ENCODE measurements around the gene TBCD.

The TBCD gene

GRCh38 chr17:82810644-82811430 is 59.0 kb downstream of the TBCD start:
- DNase-seq (ENCODE audit: low spot score): no peak

DNA sequence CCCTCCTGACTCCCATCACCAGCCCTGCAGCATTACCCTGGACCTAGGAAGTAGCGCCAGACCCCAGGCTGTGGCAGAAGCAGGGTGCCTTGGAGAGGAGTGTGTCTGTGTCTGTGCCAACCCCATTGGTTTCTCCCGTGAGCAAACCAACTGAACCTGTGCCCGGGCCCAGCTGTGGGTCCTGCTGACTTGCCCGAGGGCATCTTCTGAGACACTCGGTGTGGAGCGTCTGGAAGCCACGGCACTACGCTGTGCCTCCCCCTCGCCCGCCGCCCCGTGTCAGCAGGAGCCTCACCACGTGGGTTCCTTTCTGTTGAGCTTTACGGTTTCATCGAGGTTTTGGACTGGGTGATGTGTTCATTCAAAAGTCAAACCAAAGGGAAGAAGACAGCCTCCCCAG is 60.2 kb downstream of the TBCD start:
- no peak for DNase-seq (ENCODE audit: low spot score)

DNA sequence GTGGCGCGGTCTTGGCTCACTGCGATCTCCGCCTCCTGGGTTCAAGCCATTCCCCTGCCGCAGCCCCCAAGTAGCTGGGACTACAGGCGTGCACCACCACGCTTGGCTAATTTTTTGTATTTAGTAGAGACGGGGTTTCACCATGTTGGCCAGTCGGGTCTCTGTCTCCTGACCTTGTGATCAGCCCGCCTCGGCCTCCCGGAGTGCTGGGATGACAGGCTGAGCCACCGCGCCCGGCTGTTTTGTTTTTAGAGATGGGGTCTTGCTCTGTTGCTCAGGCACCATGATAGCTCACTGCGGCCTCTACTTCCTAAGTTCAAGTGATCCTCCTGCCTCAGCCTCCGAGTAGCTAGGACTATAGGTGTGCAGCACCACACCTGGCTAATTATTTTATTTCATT is 60.7 kb downstream of the TBCD start:
- DNase-seq (ENCODE audit: low spot score): no peak

DNA sequence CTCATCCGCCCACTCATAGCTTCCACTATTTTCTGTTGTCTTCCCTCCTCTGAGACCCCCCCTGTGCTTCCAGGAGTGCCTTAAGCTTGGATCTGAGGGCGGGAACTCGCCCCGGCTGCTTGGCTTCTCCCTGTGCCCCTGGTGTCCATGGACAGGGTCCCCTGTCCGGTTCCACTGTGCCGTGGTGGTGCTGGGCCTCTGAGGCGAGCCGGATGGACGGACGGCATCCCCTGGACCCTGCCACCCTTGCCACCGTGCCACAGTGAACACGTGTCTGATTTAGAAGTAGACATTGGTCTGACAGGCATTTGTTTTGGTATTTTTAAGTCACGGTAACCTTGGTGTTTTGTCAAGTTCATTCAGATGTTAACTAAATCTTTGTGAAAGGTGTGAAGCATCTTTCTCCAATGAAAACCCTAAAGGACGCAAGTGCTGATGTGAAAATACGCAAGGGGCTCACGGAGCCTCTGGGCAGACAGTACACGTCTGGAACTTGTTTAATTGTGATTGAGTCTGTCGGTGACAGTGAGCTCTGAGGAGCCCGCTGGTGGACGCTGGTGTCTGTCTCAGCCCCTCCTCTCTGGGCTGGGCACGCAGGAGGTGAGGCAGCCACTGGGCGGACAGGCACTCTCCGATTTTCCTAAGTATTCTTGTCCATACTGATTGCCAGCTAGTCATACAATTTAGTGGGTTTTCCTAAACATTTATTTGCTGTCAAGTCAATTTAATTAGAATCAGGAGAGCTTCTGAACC is 61.6 kb downstream of the TBCD start:
- no peak for DNase-seq (ENCODE audit: low spot score)

GRCh38 chr17:82814834-82815233 is 63.0 kb downstream of the TBCD start:
- DNase-seq (ENCODE audit: low spot score): no peak

DNA sequence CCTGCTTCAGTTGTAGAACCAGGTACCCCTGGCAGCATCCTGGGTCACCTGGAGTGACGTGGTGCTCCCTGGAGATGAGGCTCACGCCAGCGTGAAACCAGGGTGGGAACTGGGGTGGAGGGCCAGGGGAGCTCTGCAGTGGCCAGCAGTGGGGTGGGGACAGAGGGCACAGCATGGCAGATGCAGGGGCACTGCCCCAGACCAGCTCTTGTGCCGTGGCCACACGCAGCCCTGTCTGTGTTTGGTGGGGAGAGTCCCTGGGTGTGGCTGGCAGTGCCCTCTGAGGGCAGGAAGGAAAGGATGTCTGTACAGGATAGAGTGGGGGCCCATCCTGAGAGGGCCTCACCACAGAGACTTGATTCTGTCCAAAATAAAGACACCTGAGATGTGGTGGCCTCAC is 63.5 kb downstream of the TBCD start:
- DNase-seq (ENCODE audit: low spot score): no peak

DNA sequence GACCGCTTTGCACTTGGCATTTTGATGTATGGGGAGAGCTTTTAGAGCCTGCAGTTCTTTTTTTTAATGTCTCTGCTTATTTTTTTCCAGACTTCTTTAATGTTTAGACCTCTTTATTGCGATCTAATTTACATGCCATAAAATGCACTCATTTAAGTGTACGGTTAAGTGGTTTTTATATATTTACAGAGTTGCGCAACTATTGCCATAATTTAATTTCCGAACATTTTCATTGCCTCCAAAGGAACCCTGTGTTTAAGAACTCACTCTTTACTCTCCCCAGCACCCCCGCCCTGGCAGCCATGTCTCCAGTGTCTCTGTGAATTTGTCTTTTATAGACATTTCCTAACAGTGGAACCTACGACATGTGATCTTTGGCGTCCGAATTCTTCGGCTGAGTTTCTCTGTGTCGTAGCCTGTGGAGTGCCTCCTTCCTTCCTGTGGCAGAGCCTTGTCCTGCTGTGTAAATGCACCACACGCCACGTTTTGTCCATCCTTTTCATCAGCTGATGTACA is 64.0 kb downstream of the TBCD start:
- DNase-seq (ENCODE audit: low spot score): no peak

DNA sequence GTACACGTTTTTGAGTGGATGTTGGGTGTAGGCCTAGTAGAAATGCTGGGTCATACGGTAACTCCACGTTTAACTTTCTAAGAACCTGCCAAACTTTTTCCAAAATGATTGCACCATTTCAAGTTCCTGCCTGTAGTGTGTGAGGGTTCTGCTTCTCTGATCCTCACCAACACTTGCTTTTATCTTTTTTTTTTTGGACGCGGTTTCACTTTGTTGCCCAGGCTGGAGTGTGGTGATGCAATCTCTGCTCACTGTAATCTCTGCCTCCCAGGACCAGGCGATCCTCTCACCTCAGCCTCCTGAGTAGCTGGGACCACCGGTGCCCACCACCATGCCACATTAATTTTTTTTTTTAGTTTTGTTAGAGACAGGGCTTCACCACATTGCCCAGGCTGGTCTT is 64.5 kb downstream of the TBCD start:
- DNase-seq (ENCODE audit: low spot score): no peak

- no peak for DNase-seq (ENCODE audit: low spot score)
Measured at GRCh38 chr17:82817947-82818346, 66.1 kb downstream of the TBCD start.

DNA sequence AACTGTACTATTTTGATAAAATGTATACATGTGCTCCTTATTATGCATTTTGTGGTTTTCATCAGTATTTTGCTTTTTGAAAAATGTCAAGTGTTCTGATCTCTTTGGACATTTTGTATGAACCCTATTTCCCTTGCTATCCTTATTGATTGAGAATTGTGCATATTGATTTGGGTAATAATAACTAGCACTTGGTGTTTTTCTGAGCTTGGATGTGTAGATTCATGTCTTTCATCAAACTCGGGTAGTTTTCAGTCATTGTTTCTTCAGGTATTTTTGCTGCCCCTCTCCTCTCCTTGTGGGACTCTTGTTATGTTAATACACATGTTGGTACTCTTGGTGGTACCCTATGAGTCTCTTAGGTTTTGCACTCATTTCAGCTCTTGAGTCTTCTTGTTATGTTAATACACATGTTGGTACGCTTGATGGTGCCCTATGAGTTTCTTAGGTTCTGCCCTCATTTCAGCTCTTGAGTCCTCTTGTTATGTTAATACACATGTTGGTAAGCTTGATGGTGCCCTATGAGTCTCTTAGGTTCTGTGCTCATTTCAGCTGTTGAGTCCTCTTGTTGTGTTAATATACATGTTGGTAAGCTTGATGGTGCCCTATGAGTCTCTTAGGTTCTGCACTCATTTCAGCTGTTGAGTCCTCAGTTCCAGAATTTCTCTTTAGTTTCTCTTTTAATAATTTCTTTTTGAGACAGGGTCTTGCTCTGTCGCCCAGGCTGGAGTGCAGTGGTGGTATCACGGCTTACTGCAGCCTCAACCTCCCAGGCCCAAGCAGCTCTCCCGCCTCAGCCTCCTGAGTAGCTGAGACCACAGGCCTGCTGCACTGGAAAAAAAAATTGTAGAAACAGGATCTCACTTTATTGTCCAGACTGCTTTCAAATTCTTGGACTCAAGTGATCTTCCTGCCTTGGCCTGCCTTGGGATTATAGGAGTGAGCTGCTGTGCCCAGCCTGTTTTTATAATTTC is 68.7 kb downstream of the TBCD start:
- DNase-seq (ENCODE audit: low spot score): no peak

- DNase-seq (ENCODE audit: low spot score): no peak
Measured at GRCh38 chr17:82821554-82821953, 69.7 kb downstream of the TBCD start.

DNA sequence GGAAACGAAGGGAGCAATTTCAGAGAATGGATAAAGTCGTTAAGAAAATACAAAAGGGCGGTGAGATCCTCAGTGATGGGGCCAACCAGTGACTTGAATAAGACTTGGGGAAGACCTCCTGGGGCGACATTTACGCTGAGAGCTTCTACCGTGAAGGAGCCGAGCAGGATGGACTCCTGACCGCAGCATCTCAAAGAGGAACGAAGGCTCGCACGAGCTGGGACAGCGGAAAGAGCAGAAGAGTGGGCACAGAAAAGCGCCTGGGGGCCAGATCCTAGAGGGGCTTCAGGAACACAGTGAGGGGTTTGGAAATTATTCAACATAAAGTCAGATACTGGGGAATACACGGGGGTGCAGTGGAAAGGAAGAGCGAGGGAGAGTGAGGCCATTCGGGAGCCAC is 70.4 kb downstream of the TBCD start:
- no peak for DNase-seq (ENCODE audit: low spot score)

- no peak for DNase-seq (ENCODE audit: low spot score)
Measured at GRCh38 chr17:82823004-82823403, 71.1 kb downstream of the TBCD start.

DNA sequence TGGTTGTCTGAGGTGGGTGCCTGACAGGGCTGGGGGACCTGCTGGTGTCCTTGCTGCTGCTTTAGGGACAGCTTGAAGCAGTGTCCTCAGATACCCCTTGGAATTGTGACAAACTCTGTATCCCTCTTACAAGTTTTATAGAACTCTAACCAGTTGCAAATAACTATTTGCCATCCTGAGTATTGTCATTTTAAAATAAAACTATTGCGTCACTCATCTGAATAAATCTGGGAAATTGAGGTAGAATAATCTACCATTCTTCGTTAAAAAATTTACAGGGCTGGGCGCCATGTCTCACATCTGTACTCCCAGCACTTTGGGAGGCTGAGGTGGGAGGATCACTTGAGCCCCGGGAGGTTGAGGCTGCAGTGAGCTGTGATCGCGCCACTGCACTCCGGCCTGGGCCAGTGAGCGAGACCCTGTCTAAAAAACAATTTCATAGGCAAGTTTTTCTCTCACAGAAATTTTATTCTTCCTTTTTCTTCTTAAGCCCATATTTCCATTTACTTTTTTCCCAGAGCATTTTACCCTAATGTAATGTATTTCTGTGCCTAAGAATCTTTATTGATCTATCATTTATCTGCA is 73.8 kb downstream of the TBCD start:
- no peak for DNase-seq (ENCODE audit: low spot score)

DNA sequence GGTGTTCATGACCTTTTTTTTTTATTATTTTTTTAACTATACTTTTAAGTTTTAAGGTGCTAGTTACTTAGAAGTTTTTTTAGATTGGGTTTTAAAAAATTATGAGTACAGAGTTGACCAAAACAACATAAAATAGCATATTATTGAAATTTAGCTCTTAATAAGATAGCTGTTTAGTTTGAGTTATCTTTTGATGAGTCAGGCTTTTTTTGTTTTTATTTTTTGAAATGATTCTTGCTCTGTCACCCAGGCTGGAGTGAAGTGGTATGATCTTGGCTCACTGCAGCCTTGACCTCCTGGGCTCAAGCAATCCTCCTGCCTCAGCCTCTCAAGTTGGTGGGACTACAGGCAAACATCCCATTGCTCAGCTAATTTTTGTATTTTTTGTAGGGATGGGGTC is 74.3 kb downstream of the TBCD start:
- no peak for DNase-seq (ENCODE audit: low spot score)

- DNase-seq (ENCODE audit: low spot score): no peak
Measured at GRCh38 chr17:82826956-82827355, 75.1 kb downstream of the TBCD start.

DNA sequence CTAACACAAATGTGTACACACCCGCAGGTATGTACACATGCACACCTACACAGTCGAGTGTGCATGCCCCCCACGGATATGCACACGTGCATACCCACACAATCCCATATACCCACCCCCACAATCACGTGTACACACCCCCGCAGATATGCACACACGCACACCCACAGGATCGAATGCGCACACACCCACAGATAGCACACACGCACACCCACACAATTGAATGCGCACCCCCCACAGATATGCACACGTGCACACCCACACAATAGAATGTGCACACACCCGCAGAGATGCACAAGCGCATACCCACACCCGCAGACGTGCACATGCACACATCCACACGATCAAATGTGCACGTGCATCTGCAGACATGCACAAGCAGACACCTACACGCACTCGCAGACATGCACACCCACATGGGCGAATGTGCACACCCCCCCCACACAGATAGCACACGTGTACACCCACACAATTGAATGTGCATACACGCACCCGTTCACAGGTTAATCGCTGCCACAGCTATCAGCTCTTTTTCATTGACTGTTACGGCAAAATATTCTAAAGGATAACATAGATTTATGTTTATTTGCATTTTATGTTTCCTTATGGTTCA is 77.1 kb downstream of the TBCD start:
- no peak for DNase-seq (ENCODE audit: low spot score)

- DNase-seq (ENCODE audit: low spot score): no peak
Measured at GRCh38 chr17:82830249-82830661, 78.4 kb downstream of the TBCD start.

DNA sequence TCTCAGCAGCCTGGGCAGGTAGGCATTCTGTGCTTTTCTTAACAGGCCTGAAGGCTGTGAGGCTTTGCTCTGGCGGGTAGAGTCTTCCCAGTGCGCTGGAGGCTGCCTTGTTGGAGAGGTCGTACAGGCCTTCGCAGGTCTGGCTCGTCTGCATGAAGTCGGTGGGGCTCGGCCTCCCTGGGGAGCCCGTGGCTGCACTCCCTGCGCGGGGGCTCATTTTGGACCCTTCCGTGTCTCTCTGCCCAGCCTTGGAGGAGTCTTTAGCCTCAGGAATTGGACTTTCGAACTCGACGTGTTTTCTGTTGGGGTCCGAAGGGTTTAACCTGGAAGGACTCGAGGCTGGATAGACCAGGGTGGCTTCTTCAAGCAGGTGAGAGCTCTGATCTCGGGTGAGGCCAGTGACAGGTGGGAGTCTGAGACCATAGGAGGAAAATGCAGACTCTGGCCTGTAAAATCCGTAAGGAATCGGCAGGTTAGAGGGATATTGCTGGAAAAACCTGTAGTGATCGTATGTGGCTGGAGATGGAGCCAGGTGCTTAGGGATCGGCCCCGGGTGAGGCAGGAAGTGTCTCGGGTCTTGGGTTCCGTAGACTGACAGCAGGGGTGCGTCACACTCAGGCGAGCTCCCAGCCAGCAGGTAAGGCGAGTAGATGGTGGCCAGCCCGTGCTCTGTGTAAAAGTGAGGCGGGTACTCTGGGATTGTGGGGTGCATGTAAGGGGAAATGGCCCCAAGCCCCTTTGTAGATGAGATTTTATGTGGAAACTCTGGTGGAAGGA is 79.4 kb downstream of the TBCD start:
- DNase-seq (ENCODE audit: low spot score): no peak

GRCh38 chr17:82831818-82832200 is 79.9 kb downstream of the TBCD start:
- no peak for DNase-seq (ENCODE audit: low spot score)

- DNase-seq (ENCODE audit: low spot score): no peak
Measured at GRCh38 chr17:82832411-82832810, 80.5 kb downstream of the TBCD start.

All from CD4-positive, alpha-beta T cell treated with Interleukin-6 at 100 ng/mL for 8 hours (primary cell).